ENCODE results near the gene ZNF592. TPM values are rescaled to one million over a fixed set of nuclear protein-coding genes. Genes with fewer than 3 reads are reported as not detected.

ZNF592 gene
- total RNA-seq, 1 donor: 11.2 TPM

GRCh38 chr15:84819791-84820190, 71.4 kb downstream of the ZNF592 start:
- TF ChIP-seq, protein P1, sequence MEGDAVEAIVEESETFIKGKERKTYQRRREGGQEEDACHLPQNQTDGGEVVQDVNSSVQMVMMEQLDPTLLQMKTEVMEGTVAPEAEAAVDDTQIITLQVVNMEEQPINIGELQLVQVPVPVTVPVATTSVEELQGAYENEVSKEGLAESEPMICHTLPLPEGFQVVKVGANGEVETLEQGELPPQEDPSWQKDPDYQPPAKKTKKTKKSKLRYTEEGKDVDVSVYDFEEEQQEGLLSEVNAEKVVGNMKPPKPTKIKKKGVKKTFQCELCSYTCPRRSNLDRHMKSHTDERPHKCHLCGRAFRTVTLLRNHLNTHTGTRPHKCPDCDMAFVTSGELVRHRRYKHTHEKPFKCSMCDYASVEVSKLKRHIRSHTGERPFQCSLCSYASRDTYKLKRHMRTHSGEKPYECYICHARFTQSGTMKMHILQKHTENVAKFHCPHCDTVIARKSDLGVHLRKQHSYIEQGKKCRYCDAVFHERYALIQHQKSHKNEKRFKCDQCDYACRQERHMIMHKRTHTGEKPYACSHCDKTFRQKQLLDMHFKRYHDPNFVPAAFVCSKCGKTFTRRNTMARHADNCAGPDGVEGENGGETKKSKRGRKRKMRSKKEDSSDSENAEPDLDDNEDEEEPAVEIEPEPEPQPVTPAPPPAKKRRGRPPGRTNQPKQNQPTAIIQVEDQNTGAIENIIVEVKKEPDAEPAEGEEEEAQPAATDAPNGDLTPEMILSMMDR (IDR thresholded peaks at IDR 0.05; ENCODE audit: insufficient read depth, low read depth, low read length): no peak
- no peak overlapping the region for H3K4me3 ChIP-seq (ENCODE audit: low read depth, low read length)
- DNase-seq (ENCODE audit: low read depth): no peak

- peak; percentile 39 for DNase-seq (ENCODE audit: low read depth)
- no peak overlapping the region for H3K4me3 ChIP-seq (ENCODE audit: low read depth, low read length)
- TF ChIP-seq, protein P1 (IDR thresholded peaks at IDR 0.05; ENCODE audit: insufficient read depth, low read depth, low read length): peak; percentile 46
Observed at GRCh38 chr15:84821501-84822021, 73.2 kb downstream of the ZNF592 start.

DNA sequence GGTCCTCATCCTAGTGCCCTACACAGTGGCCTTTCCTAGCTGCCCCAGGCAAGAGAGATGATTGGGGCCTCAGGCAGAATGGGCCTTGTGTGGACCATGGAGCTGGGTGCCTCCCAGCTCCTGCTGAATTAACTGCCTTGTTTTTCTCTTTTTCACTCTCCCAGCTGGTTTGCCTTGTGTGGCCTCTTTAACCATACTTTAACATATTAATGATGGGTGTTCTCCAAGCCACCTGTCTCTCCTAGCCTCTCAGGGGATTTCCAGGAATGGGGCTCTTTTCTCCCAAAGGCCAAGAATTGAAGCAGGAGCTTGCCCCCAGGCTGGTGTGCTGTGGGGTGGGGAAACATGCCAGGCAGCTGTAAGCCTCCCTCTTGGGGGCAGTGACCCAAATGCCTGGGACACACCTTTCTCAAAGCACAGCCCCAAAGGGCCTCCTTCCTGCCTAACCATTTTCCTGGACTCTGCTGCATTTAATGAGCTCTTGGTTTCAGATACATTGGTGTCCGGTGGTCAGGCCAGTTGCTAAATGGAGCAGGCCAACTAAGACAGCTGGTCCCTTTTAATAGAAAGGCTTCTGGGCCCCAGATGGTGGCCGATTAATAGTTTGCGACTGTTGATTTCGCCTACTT, 74.4 kb downstream of the ZNF592 start:
- no peak for DNase-seq (ENCODE audit: low read depth)
- TF ChIP-seq, protein P1 (IDR thresholded peaks at IDR 0.05; ENCODE audit: insufficient read depth, low read depth, low read length): no peak
- no peak overlapping the region for H3K4me3 ChIP-seq (ENCODE audit: low read depth, low read length)

DNA sequence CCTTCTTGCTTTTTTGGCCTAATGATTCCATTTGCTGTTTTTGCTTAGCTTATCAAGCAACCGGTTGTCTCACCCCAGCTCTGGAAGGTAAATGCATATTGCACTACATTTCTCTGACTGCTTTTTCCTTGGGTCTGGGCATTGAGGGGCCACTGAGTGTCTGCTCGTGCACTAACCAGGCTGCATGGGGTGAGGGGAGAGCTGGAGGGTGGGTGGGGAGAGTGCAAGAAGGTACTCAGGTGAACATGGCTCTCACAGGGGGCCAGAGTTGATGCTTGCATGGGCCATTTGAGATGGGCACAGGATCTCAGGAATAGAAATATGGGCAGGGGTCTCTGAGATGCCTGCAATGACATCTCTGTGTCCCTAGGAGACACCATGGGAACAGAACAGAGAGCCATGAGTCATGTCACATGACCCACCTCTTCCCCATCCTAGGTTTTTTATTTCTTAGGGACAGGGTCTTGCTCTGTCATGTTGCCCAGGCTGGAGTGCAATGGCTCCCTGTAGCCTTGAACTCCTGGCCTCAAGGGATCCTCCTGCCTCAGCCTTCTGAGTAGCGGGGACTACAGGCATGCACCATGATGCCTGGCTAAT, 75.0 kb downstream of the ZNF592 start:
- TF ChIP-seq, protein P1 (IDR thresholded peaks at IDR 0.05; ENCODE audit: insufficient read depth, low read depth, low read length): no peak
- no peak overlapping the region for H3K4me3 ChIP-seq (ENCODE audit: low read depth, low read length)
- DNase-seq (ENCODE audit: low read depth): no peak

GRCh38 chr15:84824260-84825007, 76.0 kb downstream of the ZNF592 start:
- TF ChIP-seq, protein P1 (IDR thresholded peaks at IDR 0.05; ENCODE audit: insufficient read depth, low read depth, low read length): no peak
- DNase-seq (ENCODE audit: low read depth): no peak
- no peak overlapping the region for H3K4me3 ChIP-seq (ENCODE audit: low read depth, low read length)

- TF ChIP-seq, protein P1 (IDR thresholded peaks at IDR 0.05; ENCODE audit: insufficient read depth, low read depth, low read length): no peak
- DNase-seq (ENCODE audit: low read depth): no peak
- no peak overlapping the region for H3K4me3 ChIP-seq (ENCODE audit: low read depth, low read length)
Observed at GRCh38 chr15:84826369-84826823, 78.0 kb downstream of the ZNF592 start.
